GM12878 (cell line): Measurements from ENCODE around the gene COTL1. TPM values are rescaled to one million over a fixed set of nuclear protein-coding genes. Genes with fewer than 3 reads are reported as not detected.

Experiments used
- ATAC-seq: fragments of 200-7000 bp; cut with Tn5 transposase; 3 replicates; pipeline ENCODE4 v1.9.1; 2020; ENCODE audit warnings: mild to moderate bottlenecking, moderate library complexity
- BruUV-seq: library from RNA; stranded (reverse); fragments of 400-500 nt; replicated peaks from 2 replicates; lab custom pipeline; 2021; lab: Mats Ljungman, UMichigan
- CTCF ChIA-PET: fragments of 300-600 bp; sonication (Branson Sonifier 250); formaldehyde crosslinking; extraction: SDS; loops from one replicate; lab custom pipeline; 2021; ENCODE audit warnings: inconsistent platforms; lab: Yijun Ruan, JAX
- POLR2A ChIA-PET: fragments of 350-600 bp; formaldehyde crosslinking; extraction: SDS; loops from one replicate; lab custom pipeline; 2021; ENCODE audit warnings: inconsistent platforms; lab: Charles Lee
- RAD21 ChIA-PET: fragments of 300-600 bp; sonication (Branson Sonifier 250); formaldehyde crosslinking; loops from one replicate; lab custom pipeline; 2023; ENCODE audit warnings: antibody characterized with exemption; ENCODE audit not compliant: unreplicated experiment; lab: Charles Lee
- SMC1A ChIA-PET: fragments of 300-600 bp; sonication (Branson Sonifier 250); formaldehyde crosslinking; loops from one replicate; lab custom pipeline; 2023; ENCODE audit not compliant: unreplicated experiment, uncharacterized antibody; lab: Charles Lee
- DNase-seq: peaks from one replicate; pipeline ENCODE4 v3.0.0-alpha.2; 2011; ENCODE audit warnings: low read depth, low spot score
- FAIRE-seq: peaks from 3 replicates; lab custom pipeline; 2011; peaks lifted over from hg19 to GRCh38; lab: Jason Lieb, UNC
- H2AFZ ChIP-seq: 2 replicates; pipeline ENCODE4 v1.6.0; 2011; ENCODE audit warnings: low read depth, low read length, control low read depth; ENCODE audit not compliant: control insufficient read depth
- H3K27ac ChIP-seq: 2 replicates; pipeline ENCODE4 v1.5.1; 2011; ENCODE audit warnings: control low read depth; ENCODE audit not compliant: control insufficient read depth, insufficient read depth
- H3K27me3 ChIP-seq, 2 experiments: replicated peaks in 1 of 2; 2 replicates each; pipeline versions ENCODE4 v1.6.0 to v1.6.1; 2011; ENCODE audit warnings: low read length in 1 of 2; ENCODE audit not compliant: control insufficient read depth in 2 of 2, insufficient read depth in 2 of 2
- H3K36me3 ChIP-seq, 2 experiments: 2 replicates each; pipeline ENCODE4 v1.5.1; 2011; ENCODE audit warnings: low read length in 1 of 2; ENCODE audit not compliant: control insufficient read depth in 2 of 2, insufficient read depth in 2 of 2
- H3K4me1 ChIP-seq: 2 replicates; pipeline ENCODE4 v1.6.1; 2011; ENCODE audit warnings: mild to moderate bottlenecking, low read length, moderate library complexity, mixed read lengths; ENCODE audit not compliant: control insufficient read depth, insufficient read depth
- H3K4me2 ChIP-seq: 2 replicates; pipeline ENCODE4 v1.6.0; 2011; ENCODE audit warnings: control low read depth; ENCODE audit not compliant: control insufficient read depth, insufficient read depth
- H3K4me3 ChIP-seq: fragments of 200-600 bp; sonication (generic); 2 replicates; pipeline ENCODE4 v1.5.1; 2016
- H3K79me2 ChIP-seq: 2 replicates; pipeline ENCODE4 v1.6.0; 2011; ENCODE audit warnings: low read length; ENCODE audit not compliant: control insufficient read depth, insufficient read depth
- H3K9ac ChIP-seq: 2 replicates; pipeline ENCODE4 v1.8.0; 2011; ENCODE audit warnings: low read length, control low read depth, mixed read lengths; ENCODE audit not compliant: control insufficient read depth, insufficient read depth
- H3K9me3 ChIP-seq: replicated peaks from 3 replicates; pipeline ENCODE4 v1.5.1; 2011; ENCODE audit warnings: mild to moderate bottlenecking, low read length; ENCODE audit not compliant: control insufficient read depth, insufficient read depth
- H4K20me1 ChIP-seq: 2 replicates; pipeline ENCODE4 v1.6.0; 2011; ENCODE audit not compliant: control insufficient read depth, insufficient read depth
- ELK1 ChIP-seq: IDR thresholded peaks from 2 replicates; pipeline ENCODE4 v1.6.1; 2012; ENCODE audit warnings: low read depth, low read length, improper control_type of control experiment
- IRF4 ChIP-seq: IDR thresholded peaks from 2 replicates; pipeline ENCODE4 v1.6.1; 2011; ENCODE audit warnings: low read depth, low read length
- MYC ChIP-seq: IDR thresholded peaks from 2 replicates; pipeline ENCODE4 v1.6.1; 2011; ENCODE audit warnings: mild to moderate bottlenecking, low read length, moderate library complexity, inconsistent platforms; ENCODE audit not compliant: insufficient read depth, insufficient replicate concordance, insufficient read length, severe bottlenecking
- PAX8 ChIP-seq: fragments of 450-650 bp; IDR thresholded peaks from 2 replicates; pipeline ENCODE4 v1.6.1; 2017; ENCODE audit warnings: mild to moderate bottlenecking, moderate library complexity
- RB1 ChIP-seq: fragments of 450-650 bp; formaldehyde crosslinking; IDR thresholded peaks from 2 replicates; pipeline ENCODE4 v1.6.1; 2017; ENCODE audit warnings: mild to moderate bottlenecking, borderline replicate concordance
- RUNX3 ChIP-seq: IDR thresholded peaks from 2 replicates; pipeline ENCODE4 v1.6.1; 2012; ENCODE audit warnings: low read length, inconsistent platforms
- SMAD5 ChIP-seq: IDR thresholded peaks from 2 replicates; pipeline ENCODE4 v1.6.1; 2016; ENCODE audit warnings: antibody characterized with exemption, low read depth
- STAT1 ChIP-seq: fragments of 450-650 bp; conservative IDR thresholded peaks from 2 replicates; pipeline ENCODE4 v1.6.1; 2014; ENCODE audit warnings: antibody characterized with exemption, mild to moderate bottlenecking
- USF1 ChIP-seq: IDR thresholded peaks from 2 replicates; pipeline ENCODE4 v1.6.1; 2011; ENCODE audit warnings: borderline replicate concordance, low read depth, mild to moderate bottlenecking, moderate library complexity, mixed read lengths, low read length; ENCODE audit not compliant: insufficient read depth; ENCODE audit errors: extremely low read length
- ZBTB40 ChIP-seq: fragments of 450-650 bp; IDR thresholded peaks from 2 replicates; pipeline ENCODE4 v1.6.1; 2016; ENCODE audit warnings: mild to moderate bottlenecking, moderate library complexity, borderline replicate concordance
- ZNF384 ChIP-seq: IDR thresholded peaks from 2 replicates; pipeline ENCODE4 v1.6.1; 2012; ENCODE audit warnings: low read depth, mild to moderate bottlenecking, low read length, improper control_type of control experiment, borderline replicate concordance
- WGBS: methylation state at CpG from one replicate; pipeline ENCODE4 v1.1.6; 2016; ENCODE audit warnings: low lambda C conversion rate; ENCODE audit not compliant: insufficient replicate concordance, insufficient coverage; ENCODE audit errors: missing lambda C conversion rate; 5-methylcytosine and 5-hydroxymethylcytosine counted together
- in situ Hi-C: fragments of 300-500 bp; cut with MboI; formaldehyde crosslinking; loops from 9 replicates; pipeline ENCODE4 v1.14.3; 2018; ENCODE audit warnings: mixed read lengths
- intact Hi-C: fragments of 100-400 bp; cut with micrococcal nuclease; formaldehyde crosslinking; loops from one replicate; pipeline ENCODE4 v1.14.2; 2022; ENCODE audit not compliant: unreplicated experiment
- polyA plus RNA-seq, 11 experiments: library from polyadenylated mRNA; depleted of rRNA in 4 of 11; unstranded in 6 of 11; stranded (reverse) in 5 of 11; fragments of >200 nt; fragmentation: Nextera tagmentation in 4 of 11; fragmentation: Illumina TruSeq in 1 of 11; extraction: Ambion mirVana in 4 of 11; extraction: Trizol in 1 of 11; gene quantifications; 1 replicate in 1 of 11; 2 replicates in 10 of 11; pipeline versions ENCODE4 v1.2.1 to v1.2.3, GENCODE V29; 2011 to 2016; ENCODE audit warnings: inconsistent platforms in 2 of 11, missing spikeins in 2 of 11, low read depth in 1 of 11
- total RNA-seq, 4 experiments: library from RNA; depleted of rRNA in 3 of 4; stranded (reverse); fragments of >200 nt in 3 of 4; fragmentation: Illumina TruSeq in 1 of 4; extraction: Trizol in 1 of 4; gene quantifications; 2 replicates each; pipeline versions ENCODE4 v1.2.1 to v1.2.3, GENCODE V29; 2013 to 2021

COTL1 gene
- total and polyA plus RNA-seq, 10 of the 15 experiments (the other 5 are each of a cell fraction or from before 2014, with no cell fraction given): 140 to 894 (median 330) TPM

GRCh38 chr16:84647828-84648594, 30.1 kb upstream of the COTL1 start, which contains the start of gene KLHL36 (continued):
- no peak for TF ChIP-seq USF1
- no peak for TF ChIP-seq ZBTB40

GRCh38 chr16:84643674-84644073, 25.8 kb upstream of the COTL1 start:
- in situ Hi-C loops: loop anchor here (25.0 kb wide), 1 partner anchor 319 kb away; no protein-coding TSS in a partner anchor
- Histone ChIP-seq H3K36me3 (no peaks in the 10 kb centered on the region), H2AFZ (peak overlapping the region; percentile 44), H3K79me2 (peaks cover 2% of the 10 kb centered on the region), H3K27me3 (no peaks in the 10 kb centered on the region), H3K27ac (no peak overlapping the region; the same call in 1 of the 2 replicates), H3K9me3 (no peaks in the 10 kb centered on the region), H4K20me1 (no peaks in the 10 kb centered on the region), H3K4me1 (peaks cover 41% of the 10 kb centered on the region), H3K4me3 (no peak overlapping the region), H3K9ac (peak overlapping the region; percentile 11; the same call in 1 of the 2 replicates), H3K4me2 (peak overlapping the region; percentile 14; the same call in 1 of the 2 replicates)
- RAD21 ChIA-PET: no interaction called here
- 32% methylated on average over 4 of the region's 4 CpGs for WGBS
- ATAC-seq: peak; percentile 20; the same call in 2 of the 3 replicates
- BruUV-seq: no TSS peak
- POLR2A ChIA-PET: interaction anchor here (1.3 kb wide), 2 partner anchors 46 to 57 kb away, joined by 3 to 4 read pairs; no protein-coding TSS in a partner anchor
- FAIRE-seq: no peak
- CTCF ChIA-PET: interaction anchor here (0.6 to 1.7 kb wide), 4 partner anchors 20 to 83 kb away, joined by 3 to 8 read pairs (median 4); no protein-coding TSS in a partner anchor
- DNase-seq: no peak
- TF ChIP-seq RB1 (no peak), RUNX3 (no peak), STAT1 (no peak), SMAD5 (no peak), ZNF384 (no peak), ELK1 (no peak), PAX8 (no peak), MYC (no peak), IRF4 (no peak)
- SMC1A ChIA-PET: interaction anchor here (1.1 to 1.3 kb wide), 2 partner anchors 20 to 81 kb away, joined by 3 to 5 read pairs; no protein-coding TSS in a partner anchor
- intact Hi-C loops: no loop called here
